HepG2 (cell line): ENCODE measurements around the gene RIPK1. TPM values are rescaled to one million over a fixed set of nuclear protein-coding genes. Genes with fewer than 3 reads are reported as not detected.
A peak's percentile ranks its signal among the peaks of the same experiment; 100 is the strongest.

Experiments used
- AGO1 ChIP-seq: fragments of 200-400 bp; formaldehyde crosslinking; IDR thresholded peaks from 2 replicates; pipeline ENCODE4 v1.6.1; 2017; ENCODE audit warnings: mild to moderate bottlenecking, low read depth, low read length, moderate library complexity; ENCODE audit not compliant: poor library complexity, severe bottlenecking
- BRD4 ChIP-seq: sonication (generic); formaldehyde crosslinking; IDR thresholded peaks from 2 replicates; pipeline ENCODE4 v1.4.0; 2020; ENCODE audit warnings: missing genetic modification reagents
- E2F5 ChIP-seq: sonication (generic); formaldehyde crosslinking; conservative IDR thresholded peaks from 2 replicates; pipeline ENCODE4 v1.4.0; 2020; ENCODE audit warnings: missing genetic modification reagents
- HDAC6 ChIP-seq: fragments of 200-600 bp; sonication (generic); IDR thresholded peaks from 2 replicates; pipeline ENCODE4 v1.7.0; 2017; ENCODE audit warnings: mild to moderate bottlenecking, antibody characterized with exemption, low read length, low read depth
- MIER3 ChIP-seq: IDR thresholded peaks from 2 replicates; pipeline ENCODE4 v1.6.1; 2016; ENCODE audit warnings: missing compliant biosample characterization, borderline replicate concordance
- MLXIP ChIP-seq: sonication (generic); formaldehyde crosslinking; IDR thresholded peaks from 2 replicates; pipeline ENCODE4 v1.9.0; 2021; ENCODE audit warnings: missing genetic modification reagents, borderline replicate concordance
- REL ChIP-seq: sonication (generic); formaldehyde crosslinking; conservative IDR thresholded peaks from 2 replicates; pipeline ENCODE4 v1.8.0; 2022; ENCODE audit warnings: mild to moderate bottlenecking, missing genetic modification reagents, moderate library complexity
- SP1 ChIP-seq, 2 experiments: fragments of 450-650 bp in 1 of 2; sonication (generic) in 1 of 2; formaldehyde crosslinking in 1 of 2; IDR thresholded peaks; 2 replicates each; pipeline versions ENCODE4 v1.4.0 to v1.6.1; 2016 to 2020; ENCODE audit warnings: missing genetic modification reagents in 1 of 2
- SP2 ChIP-seq: sonication (generic); formaldehyde crosslinking; IDR thresholded peaks from 2 replicates; pipeline ENCODE4 v1.5.1; 2020; ENCODE audit warnings: mild to moderate bottlenecking, missing genetic modification reagents
- ZNF446 ChIP-seq: sonication (generic); formaldehyde crosslinking; IDR thresholded peaks from 2 replicates; pipeline ENCODE4 v1.5.0; 2020; ENCODE audit warnings: mild to moderate bottlenecking, missing genetic modification reagents
- ZNF556 ChIP-seq: sonication (generic); formaldehyde crosslinking; IDR thresholded peaks from 2 replicates; pipeline ENCODE4 v1.4.0; 2020; ENCODE audit warnings: mild to moderate bottlenecking, missing genetic modification reagents, borderline replicate concordance
- ZNF562 ChIP-seq: sonication (generic); formaldehyde crosslinking; IDR thresholded peaks from 2 replicates; pipeline ENCODE4 v1.8.0; 2022; ENCODE audit warnings: missing genetic modification reagents, borderline replicate concordance
- ZNF678 ChIP-seq: sonication (generic); formaldehyde crosslinking; IDR thresholded peaks from 2 replicates; pipeline ENCODE4 v1.4.0; 2020; ENCODE audit warnings: mild to moderate bottlenecking, missing genetic modification reagents
- ZNF724P ChIP-seq: sonication (generic); formaldehyde crosslinking; IDR thresholded peaks from 2 replicates; pipeline ENCODE4 v1.8.0; 2022; ENCODE audit warnings: missing genetic modification reagents, borderline replicate concordance
- ZNF746 ChIP-seq: sonication (generic); formaldehyde crosslinking; IDR thresholded peaks from 2 replicates; pipeline ENCODE4 v1.8.0; 2022; ENCODE audit warnings: mild to moderate bottlenecking, missing genetic modification reagents
- ZNF770 ChIP-seq: sonication (generic); formaldehyde crosslinking; IDR thresholded peaks from 2 replicates; pipeline ENCODE4 v1.5.0; 2020; ENCODE audit warnings: mild to moderate bottlenecking, missing genetic modification reagents
- ZNF780A ChIP-seq: sonication (generic); formaldehyde crosslinking; IDR thresholded peaks from 2 replicates; pipeline ENCODE4 v1.8.0; 2022; ENCODE audit warnings: mild to moderate bottlenecking, missing genetic modification reagents, moderate library complexity
- polyA plus RNA-seq, 8 experiments: library from polyadenylated mRNA; depleted of rRNA in 3 of 8; stranded (reverse) in 7 of 8; unstranded in 1 of 8; fragments of >200 nt; fragmentation: Illumina TruSeq in 4 of 8; extraction: Trizol in 4 of 8; gene quantifications; 2 replicates each; pipeline versions ENCODE4 v1.2.1 to v1.2.3, GENCODE V29; 2011 to 2016; ENCODE audit warnings: low read depth in 4 of 8, missing spikeins in 1 of 8, mixed read lengths in 1 of 8; ENCODE audit not compliant: insufficient read depth in 1 of 8
- total RNA-seq, 5 experiments: library from RNA; depleted of rRNA; stranded (reverse); fragments of >200 nt; fragmentation: Illumina TruSeq; extraction: Trizol; gene quantifications; 2 replicates each; pipeline ENCODE4 v1.2.3, GENCODE V29; 2016; ENCODE audit warnings: low read depth in 1 of 5
- TF ChIP-seq, protein P1 (sequence below): sonication (generic); formaldehyde crosslinking; IDR thresholded peaks from 2 replicates; pipeline ENCODE4 v1.5.1; 2020; ENCODE audit warnings: missing genetic modification reagents, mild to moderate bottlenecking, borderline replicate concordance

The RIPK1 gene
- total and polyA plus RNA-seq, 2 of the 13 experiments (the other 11 are each of a cell fraction or from before 2014, with no cell fraction given), result 9.0 to 10.3 TPM

DNA sequence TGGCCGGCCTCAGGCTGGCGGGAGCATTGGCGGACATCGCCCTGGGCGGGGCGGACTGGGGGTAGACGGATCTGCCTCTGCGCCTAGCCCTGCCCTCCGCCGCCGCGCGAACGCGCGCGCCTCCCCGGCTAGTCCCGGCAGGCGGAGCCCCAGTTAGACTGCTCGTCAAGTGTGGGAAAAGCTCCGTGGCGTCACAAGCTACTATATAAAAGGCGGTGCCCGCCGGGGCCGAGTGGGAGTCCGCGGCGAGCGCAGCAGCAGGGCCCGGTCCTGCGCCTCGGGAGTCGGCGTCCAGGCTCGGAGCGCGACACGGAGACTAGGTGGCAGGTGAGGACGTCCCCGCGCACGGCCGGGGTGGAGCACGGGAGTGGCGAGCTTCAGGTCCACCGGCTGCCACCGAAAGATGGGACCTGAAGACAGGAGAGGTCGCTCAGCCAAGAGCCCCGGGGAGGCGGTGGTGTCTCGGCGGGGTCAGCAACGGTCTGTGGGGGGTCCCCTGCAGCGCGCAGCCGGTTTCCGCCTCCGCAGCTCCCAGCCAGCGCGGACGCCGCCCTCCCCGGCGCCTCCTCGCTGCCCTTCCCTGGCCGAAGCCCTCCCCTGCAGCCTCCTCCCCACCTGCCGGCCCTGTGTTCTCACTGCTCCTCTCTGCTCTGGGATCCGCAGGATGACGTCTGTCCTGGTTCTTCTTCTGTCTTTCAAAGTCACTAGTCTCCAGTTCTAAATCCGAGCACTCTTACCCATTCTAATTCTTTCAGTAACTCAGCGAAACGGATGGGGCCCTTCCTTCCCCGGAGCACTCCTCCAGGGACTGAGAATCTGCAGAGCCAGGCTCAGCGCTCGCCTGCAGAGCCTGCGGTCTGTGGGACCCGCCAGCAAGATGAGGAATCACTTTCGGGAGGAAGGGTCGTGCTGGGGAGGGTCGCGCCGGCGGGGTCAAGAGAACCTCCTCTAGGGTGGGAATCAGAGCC lies 4.3 kb upstream of the RIPK1 start (continued):
- no peak for TF ChIP-seq E2F5
- TF ChIP-seq MIER3 (CRISPR knock-in tag), result 0 out of 2 replicates have a peak, but pooled peaks have one; percentile 19
- 0 out of 2 replicates have a peak, but pooled peaks have one; percentile 67 for TF ChIP-seq ZNF724P (CRISPR knock-in tag)
- no peak; the same call in 1 of the 2 replicates for TF ChIP-seq ZNF678 (CRISPR knock-in tag)
- TF ChIP-seq ZNF780A (CRISPR knock-in tag), result no peak
- TF ChIP-seq ZNF446 (CRISPR knock-in tag), result peak; percentile 78; the same call in 1 of the 2 replicates
- TF ChIP-seq, protein P1, sequence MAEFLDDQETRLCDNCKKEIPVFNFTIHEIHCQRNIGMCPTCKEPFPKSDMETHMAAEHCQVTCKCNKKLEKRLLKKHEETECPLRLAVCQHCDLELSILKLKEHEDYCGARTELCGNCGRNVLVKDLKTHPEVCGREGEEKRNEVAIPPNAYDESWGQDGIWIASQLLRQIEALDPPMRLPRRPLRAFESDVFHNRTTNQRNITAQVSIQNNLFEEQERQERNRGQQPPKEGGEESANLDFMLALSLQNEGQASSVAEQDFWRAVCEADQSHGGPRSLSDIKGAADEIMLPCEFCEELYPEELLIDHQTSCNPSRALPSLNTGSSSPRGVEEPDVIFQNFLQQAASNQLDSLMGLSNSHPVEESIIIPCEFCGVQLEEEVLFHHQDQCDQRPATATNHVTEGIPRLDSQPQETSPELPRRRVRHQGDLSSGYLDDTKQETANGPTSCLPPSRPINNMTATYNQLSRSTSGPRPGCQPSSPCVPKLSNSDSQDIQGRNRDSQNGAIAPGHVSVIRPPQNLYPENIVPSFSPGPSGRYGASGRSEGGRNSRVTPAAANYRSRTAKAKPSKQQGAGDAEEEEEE (CRISPR knock-in tag), result no peak
- TF ChIP-seq AGO1, result peak; percentile 8
- peak; percentile 47; the same call in 1 of the 2 replicates for TF ChIP-seq REL (CRISPR knock-in tag)
- no peak for TF ChIP-seq HDAC6
- peak; percentile 66; the same call in 1 of the 2 replicates for TF ChIP-seq ZNF746 (CRISPR knock-in tag)
- peak; percentile 50 for TF ChIP-seq ZNF556 (CRISPR knock-in tag)
- peak; percentile 77 for TF ChIP-seq ZNF770 (CRISPR knock-in tag)
- 0 out of 2 replicates have a peak, but pooled peaks have one; percentile 58 for TF ChIP-seq BRD4
- no peak for TF ChIP-seq SP1 (IDR thresholded peaks at IDR 0.05)
- TF ChIP-seq SP1 (CRISPR knock-in tag; IDR thresholded peaks at IDR 0.05), result no peak
- TF ChIP-seq ZNF562 (CRISPR knock-in tag), result no peak
- TF ChIP-seq SP2 (CRISPR knock-in tag), result 0 out of 2 replicates have a peak, but pooled peaks have one; percentile 41
- no peak for TF ChIP-seq MLXIP (CRISPR knock-in tag)
